Mesenchymal stem cell (in vitro differentiated cells and primary cell): Measurements from ENCODE around the gene FAM170B.

Experiments used
- DNase-seq: peaks from one replicate; pipeline ENCODE4 v3.0.0-alpha.2; 2013
- H2AFZ ChIP-seq: one replicate; pipeline ENCODE4 v1.6.1; 2013; ENCODE audit warnings: low read depth, mild to moderate bottlenecking, control low read depth, inconsistent platforms, low read length, moderate library complexity
- H2AK5ac ChIP-seq: 2 replicates; pipeline ENCODE4 v1.6.1; 2013; ENCODE audit warnings: low read length, moderate library complexity, mild to moderate bottlenecking, inconsistent platforms; ENCODE audit not compliant: severe bottlenecking
- H2BK120ac ChIP-seq: one replicate; pipeline ENCODE4 v1.6.1; 2013; ENCODE audit warnings: low read depth, mild to moderate bottlenecking, inconsistent platforms, low read length, moderate library complexity
- H2BK12ac ChIP-seq, 2 experiments: one replicate each; pipeline ENCODE4 v1.6.1; 2013; ENCODE audit warnings: inconsistent platforms in 2 of 2, low read length in 2 of 2, mild to moderate bottlenecking in 2 of 2, moderate library complexity in 2 of 2, control low read depth in 1 of 2
- H2BK15ac ChIP-seq: one replicate; pipeline ENCODE4 v1.6.1; 2013; ENCODE audit warnings: mild to moderate bottlenecking, low read depth, inconsistent platforms; ENCODE audit not compliant: poor library complexity, severe bottlenecking
- H2BK5ac ChIP-seq: 2 replicates; pipeline ENCODE4 v1.6.1; 2013; ENCODE audit warnings: low read depth, mild to moderate bottlenecking, low read length, control low read depth, inconsistent platforms; ENCODE audit not compliant: poor library complexity, severe bottlenecking
- H3K14ac ChIP-seq, 2 experiments: one replicate each; pipeline ENCODE4 v1.6.1; 2013; ENCODE audit warnings: inconsistent platforms in 2 of 2, low read length in 2 of 2, control low read depth in 1 of 2, mild to moderate bottlenecking in 1 of 2, moderate library complexity in 1 of 2
- H3K18ac ChIP-seq, 2 experiments: one replicate each; pipeline ENCODE4 v1.6.1; 2013; ENCODE audit warnings: inconsistent platforms in 2 of 2, low read length in 2 of 2, control low read depth in 1 of 2, low read depth in 1 of 2, mild to moderate bottlenecking in 1 of 2
- H3K23ac ChIP-seq, 2 experiments: one replicate each; pipeline ENCODE4 v1.6.1; 2013; ENCODE audit warnings: inconsistent platforms in 2 of 2, low read length in 2 of 2, mild to moderate bottlenecking in 2 of 2, moderate library complexity in 2 of 2, control low read depth in 1 of 2
- H3K27ac ChIP-seq: 2 replicates; pipeline ENCODE4 v1.5.1; 2013; ENCODE audit warnings: mild to moderate bottlenecking, moderate library complexity, low read length, control low read depth, inconsistent platforms; ENCODE audit not compliant: poor library complexity, severe bottlenecking
- H3K27me3 ChIP-seq, 2 experiments: 2 replicates each; pipeline versions ENCODE4 v1.6.1 to v1.7.0; 2013; ENCODE audit warnings: low read length in 2 of 2, mild to moderate bottlenecking in 2 of 2, moderate library complexity in 2 of 2, control low read depth in 1 of 2, inconsistent platforms in 1 of 2; ENCODE audit not compliant: control insufficient read depth in 1 of 2, insufficient read depth in 1 of 2
- H3K36me3 ChIP-seq, 2 experiments: 2 replicates each; pipeline versions ENCODE4 v1.6.1 to v1.7.0; 2013; ENCODE audit warnings: low read length in 2 of 2, control low read depth in 1 of 2, inconsistent platforms in 1 of 2, low read depth in 1 of 2, mild to moderate bottlenecking in 1 of 2; ENCODE audit not compliant: insufficient read depth in 2 of 2, control insufficient read depth in 1 of 2
- H3K4ac ChIP-seq, 2 experiments: one replicate each; pipeline ENCODE4 v1.6.1; 2013; ENCODE audit warnings: inconsistent platforms in 2 of 2, low read length in 2 of 2, mild to moderate bottlenecking in 2 of 2, moderate library complexity in 2 of 2, control low read depth in 1 of 2, low read depth in 1 of 2
- H3K4me1 ChIP-seq: 2 replicates; pipeline ENCODE4 v1.6.1; 2013; ENCODE audit warnings: low read depth, low read length, control low read depth; ENCODE audit not compliant: control insufficient read depth, insufficient read depth
- H3K4me2 ChIP-seq: 2 replicates; pipeline ENCODE4 v1.6.1; 2013; ENCODE audit warnings: low read length, mild to moderate bottlenecking, inconsistent platforms; ENCODE audit not compliant: poor library complexity, severe bottlenecking
- H3K4me3 ChIP-seq, 2 experiments: 2 replicates each; pipeline versions ENCODE4 v1.5.1 to v1.7.0; 2013; ENCODE audit warnings: low read length in 2 of 2, mild to moderate bottlenecking in 2 of 2, control low read depth in 1 of 2, low read depth in 1 of 2; ENCODE audit not compliant: insufficient read depth in 1 of 2
- H3K79me1 ChIP-seq: replicated peaks from 2 replicates; pipeline ENCODE4 v1.6.1; 2013; ENCODE audit warnings: mild to moderate bottlenecking, control low read depth, low read length, inconsistent platforms; ENCODE audit not compliant: poor library complexity, severe bottlenecking
- H3K9ac ChIP-seq: 2 replicates; pipeline ENCODE4 v1.7.0; 2013; ENCODE audit warnings: mild to moderate bottlenecking, low read length, moderate library complexity
- H3K9me3 ChIP-seq: 2 replicates; pipeline ENCODE4 v1.7.0; 2013; ENCODE audit warnings: mild to moderate bottlenecking, low read length; ENCODE audit not compliant: control insufficient read depth
- H4K8ac ChIP-seq: one replicate; pipeline ENCODE4 v1.6.1; 2013; ENCODE audit warnings: inconsistent platforms, mild to moderate bottlenecking, low read length, moderate library complexity
- H4K91ac ChIP-seq: one replicate; pipeline ENCODE4 v1.6.1; 2013; ENCODE audit warnings: mild to moderate bottlenecking, low read length, inconsistent platforms
- WGBS: methylation state at CpG from one replicate; pipeline ENCODE4 v1.1.7; 2013; ENCODE audit warnings: mixed read lengths; 5-methylcytosine and 5-hydroxymethylcytosine counted together

Gene FAM170B

DNA sequence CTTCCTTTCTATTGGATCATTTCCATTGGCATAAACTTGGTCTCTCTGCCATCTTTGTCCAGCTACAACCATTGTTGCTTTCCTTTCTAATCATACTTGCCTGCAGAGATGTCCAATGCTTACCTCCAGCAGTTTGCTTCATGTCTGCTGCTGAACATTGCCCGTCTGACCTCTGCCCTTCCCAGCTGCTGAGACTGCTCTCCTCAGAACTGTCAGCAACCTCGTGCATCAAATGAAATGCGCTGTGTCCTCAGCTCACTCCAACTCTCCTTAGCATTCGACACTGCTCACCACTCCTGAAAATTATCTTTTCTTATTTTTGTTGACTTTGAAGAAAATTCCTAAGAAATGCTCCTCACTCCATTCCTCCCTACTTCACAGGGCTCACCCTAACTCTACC is 5.0 kb downstream of the FAM170B start:
- DNase-seq: no peak
- H3K9me3 ChIP-seq: no peaks in the 10 kb centered on the region

DNA sequence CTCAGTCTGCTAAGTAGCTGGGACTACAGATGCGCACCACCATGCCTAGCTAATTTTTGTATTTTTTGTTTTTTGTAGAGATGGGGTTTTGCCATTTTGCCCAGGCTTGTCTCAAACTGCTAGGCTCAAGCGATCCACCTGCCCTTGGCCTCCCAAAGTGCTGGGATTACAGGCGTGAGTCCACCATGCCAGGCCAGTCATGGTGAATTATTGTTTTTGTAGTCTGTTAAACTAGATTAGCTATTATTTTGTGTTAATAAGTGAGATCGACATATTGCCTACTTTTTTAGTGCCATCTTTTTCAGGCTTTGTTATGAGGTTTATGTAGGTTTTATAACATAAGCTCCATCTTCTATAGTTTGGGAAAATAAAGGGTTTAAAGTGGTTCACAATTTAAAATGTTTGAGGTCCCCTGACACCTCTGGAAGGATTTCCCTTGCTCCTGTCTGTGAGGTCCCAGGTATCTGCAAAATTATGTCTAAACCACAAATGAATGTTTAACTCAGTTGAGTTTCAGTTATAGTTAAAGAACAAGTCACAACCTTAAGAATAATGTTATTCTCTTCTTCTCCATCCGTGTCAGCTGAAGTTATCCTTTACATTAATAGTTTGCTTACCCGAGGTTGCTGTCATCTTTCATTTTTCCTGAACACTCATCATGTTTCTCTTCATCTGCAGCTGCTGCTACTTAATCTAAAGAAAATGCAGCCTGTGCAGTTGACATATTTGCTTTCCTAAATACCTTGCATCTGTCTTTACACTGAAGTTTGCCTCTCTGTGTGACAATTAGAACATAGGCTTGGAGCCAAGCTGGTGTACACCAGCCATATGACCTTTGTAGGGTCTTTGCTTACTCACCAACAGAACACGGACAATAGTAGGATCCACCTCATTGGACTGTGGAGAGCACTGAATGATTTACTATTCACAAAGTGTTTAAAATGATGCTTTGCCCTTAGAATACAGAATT is 9.6 kb downstream of the FAM170B start:
- Histone ChIP-seq H3K9ac (no peak overlapping the region), H4K91ac (no peak overlapping the region), H3K14ac (no peak overlapping the region), H2BK12ac (no peak overlapping the region), H3K27me3 (peaks cover 0 to 4% of the 10 kb centered on the region in 2 experiments), H4K8ac (no peak overlapping the region), H2AK5ac (no peak overlapping the region), H3K18ac (no peak overlapping the region), H3K36me3 (no peaks in the 10 kb centered on the region), H2BK5ac (no peak overlapping the region), H3K4me1 (peaks cover 9% of the 10 kb centered on the region), H3K9me3 (no peaks in the 10 kb centered on the region), H2BK120ac (no peak overlapping the region), H3K4me2 (peak overlapping the region; percentile 29), H2BK15ac (no peak overlapping the region), H3K23ac (no peak overlapping the region), H3K27ac (peak overlapping the region; percentile 85), H3K4ac (no peak overlapping the region), H3K79me1 (no peaks in the 10 kb centered on the region), H3K4me3 (no peak overlapping the region), H2AFZ (no peak overlapping the region)
- WGBS: 80% methylated on average over 6 of the region's 7 CpGs
- DNase-seq: no peak

More for the DNA sequence above, 5.0 kb downstream of the FAM170B start:
- H2BK120ac ChIP-seq: no peak overlapping the region
- H3K23ac ChIP-seq: no peak overlapping the region
- WGBS: 54% methylated on average over 4 of the region's 4 CpGs
- peaks cover 0 to 12% of the 10 kb centered on the region in 2 experiments for H3K27me3 ChIP-seq
- H4K8ac ChIP-seq: no peak overlapping the region
- no peak overlapping the region for H2BK12ac ChIP-seq
- H2BK15ac ChIP-seq: no peak overlapping the region
- H3K4ac ChIP-seq: no peak overlapping the region
- no peak overlapping the region for H2AFZ ChIP-seq
- peaks cover 1% of the 10 kb centered on the region for H3K4me1 ChIP-seq
- no peak overlapping the region for H3K4me3 ChIP-seq
- no peak overlapping the region for H2AK5ac ChIP-seq
- H3K9ac ChIP-seq: no peak overlapping the region
- H3K14ac ChIP-seq: no peak overlapping the region
- no peak overlapping the region for H2BK5ac ChIP-seq
- H3K18ac ChIP-seq: no peak overlapping the region
- no peak overlapping the region for H4K91ac ChIP-seq
- no peaks in the 10 kb centered on the region for H3K79me1 ChIP-seq
- no peak overlapping the region for H3K27ac ChIP-seq
- no peak overlapping the region for H3K4me2 ChIP-seq
- H3K36me3 ChIP-seq: peaks cover 0 to 2% of the 10 kb centered on the region in 2 experiments

DNA sequence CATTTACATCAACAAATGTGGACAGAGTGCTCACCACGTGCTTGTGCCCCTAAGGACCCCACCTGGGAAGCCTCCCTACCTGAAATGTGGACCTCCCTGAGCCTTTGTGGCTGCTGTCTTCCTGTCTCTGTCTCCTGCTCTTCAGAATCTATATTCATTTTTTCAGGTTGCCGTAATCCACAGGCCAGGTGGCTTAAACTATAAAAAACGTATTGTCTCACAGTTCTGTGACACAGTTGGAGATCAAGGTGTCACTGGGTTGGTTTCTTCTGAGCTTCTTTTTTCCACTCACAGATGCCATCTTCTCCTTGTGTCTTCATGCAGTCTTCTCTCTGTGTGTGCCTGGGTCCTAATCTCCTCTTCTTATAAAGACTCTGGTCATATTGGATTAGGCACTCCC is 12.9 kb downstream of the FAM170B start:
- Histone ChIP-seq H4K91ac (no peak overlapping the region), H2BK5ac (no peak overlapping the region), H3K4ac (no peak overlapping the region), H3K9ac (no peak overlapping the region), H3K4me3 (no peak overlapping the region), H4K8ac (no peak overlapping the region), H3K4me2 (no peak overlapping the region), H3K27ac (no peak overlapping the region), H2AK5ac (peak overlapping the region; percentile 11), H3K9me3 (no peaks in the 10 kb centered on the region), H2BK15ac (no peak overlapping the region), H2BK120ac (no peak overlapping the region), H3K36me3 (no peaks in the 10 kb centered on the region), H3K79me1 (no peaks in the 10 kb centered on the region), H3K27me3 (peaks cover 0 to 10% of the 10 kb centered on the region in 2 experiments), H2BK12ac (no peak overlapping the region), H3K4me1 (peaks cover 9% of the 10 kb centered on the region), H3K23ac (no peak overlapping the region), H3K18ac (no peak overlapping the region), H2AFZ (no peak overlapping the region), H3K14ac (no peak overlapping the region)
- 62% methylated on average over 1 of the region's 3 CpGs for WGBS
- DNase-seq: no peak

DNA sequence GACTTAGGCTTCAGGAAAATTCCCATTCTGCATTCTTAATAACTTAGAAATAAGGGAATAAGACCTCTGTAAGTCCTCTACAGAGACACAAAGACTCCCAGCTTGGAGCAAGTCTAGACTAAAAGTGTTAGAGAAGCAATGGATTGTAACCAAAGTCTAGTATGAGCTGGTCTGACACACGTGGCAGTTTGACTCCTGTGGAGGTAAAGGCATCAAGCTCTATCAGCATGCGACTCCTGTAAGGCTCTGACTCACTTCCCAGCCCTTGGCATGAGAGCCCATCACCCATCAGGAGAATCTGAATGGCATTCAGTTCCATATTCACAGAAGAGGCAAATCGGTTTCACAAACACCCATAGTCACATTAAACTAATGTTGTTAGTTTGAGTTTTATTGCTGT is 14.1 kb downstream of the FAM170B start:
- no peak overlapping the region for H4K91ac ChIP-seq
- no peak overlapping the region for H3K4me2 ChIP-seq
- peaks cover 0 to 15% of the 10 kb centered on the region in 2 experiments for H3K27me3 ChIP-seq
- H3K36me3 ChIP-seq: no peaks in the 10 kb centered on the region
- no peaks in the 10 kb centered on the region for H3K9me3 ChIP-seq
- no peak overlapping the region for H2BK12ac ChIP-seq
- no peak overlapping the region for H2BK5ac ChIP-seq
- H2BK120ac ChIP-seq: no peak overlapping the region
- DNase-seq: no peak
- H3K4ac ChIP-seq: no peak overlapping the region
- H3K14ac ChIP-seq: no peak overlapping the region
- no peak overlapping the region for H2AK5ac ChIP-seq
- H4K8ac ChIP-seq: no peak overlapping the region
- H2AFZ ChIP-seq: no peak overlapping the region
- WGBS: 33% methylated on average over 2 of the region's 3 CpGs
- H2BK15ac ChIP-seq: no peak overlapping the region
- H3K18ac ChIP-seq: no peak overlapping the region
- H3K4me3 ChIP-seq: no peak overlapping the region
- H3K9ac ChIP-seq: no peak overlapping the region
- no peak overlapping the region for H3K27ac ChIP-seq
- H3K79me1 ChIP-seq: no peaks in the 10 kb centered on the region
- no peak overlapping the region for H3K23ac ChIP-seq
- peaks cover 14% of the 10 kb centered on the region for H3K4me1 ChIP-seq
